ENCODE measurements around the gene ZNF768. TPM values are rescaled to one million over a fixed set of nuclear protein-coding genes. Genes with fewer than 3 reads are reported as not detected.

ZNF768 gene
- total and polyA plus RNA-seq, 2 of the 13 experiments (the other 11 are each of a cell fraction or from before 2014, with no cell fraction given): 26.7 to 34.4 TPM

GRCh38 chr16:30535777-30536190 lies 9.4 kb upstream of the ZNF768 start (continued):
- TF ChIP-seq ZUFSP (CRISPR knock-in tag; IDR thresholded peaks at IDR 0.05; ENCODE audit: borderline replicate concordance) (no peak), ATF6 (CRISPR knock-in tag; conservative IDR thresholded peaks at IDR 0.05) (no peak), ZNF75D (CRISPR knock-in tag; IDR thresholded peaks at IDR 0.05; ENCODE audit: borderline replicate concordance) (peak; percentile 74), ZNF207 (IDR thresholded peaks at IDR 0.05; ENCODE audit: borderline replicate concordance) (no peak), AFF4 (CRISPR knock-in tag; IDR thresholded peaks at IDR 0.05) (no peak; the same call in 1 of the 2 replicates), ZNF230 (CRISPR knock-in tag; IDR thresholded peaks at IDR 0.05) (peak; percentile 78), ZGPAT (CRISPR knock-in tag; IDR thresholded peaks at IDR 0.05) (no peak), ZNF850 (CRISPR knock-in tag; conservative IDR thresholded peaks at IDR 0.05) (no peak), DBP (CRISPR knock-in tag; IDR thresholded peaks at IDR 0.05; ENCODE audit: not compliant biosample characterization) (no peak), ZNF574 (CRISPR knock-in tag; IDR thresholded peaks at IDR 0.05) (peak; percentile 92), ZNF703 (CRISPR knock-in tag; IDR thresholded peaks at IDR 0.05; ENCODE audit: borderline replicate concordance) (no peak), PAF1 (CRISPR knock-in tag; IDR thresholded peaks at IDR 0.05) (no peak), KAT7 (CRISPR knock-in tag; IDR thresholded peaks at IDR 0.05; ENCODE audit: borderline replicate concordance) (no peak), KLF6 (CRISPR knock-in tag; IDR thresholded peaks at IDR 0.05) (no peak), ZNF546 (CRISPR knock-in tag; conservative IDR thresholded peaks at IDR 0.05) (no peak), POGZ (CRISPR knock-in tag; IDR thresholded peaks at IDR 0.05) (no peak), NFIB (CRISPR knock-in tag; IDR thresholded peaks at IDR 0.05; ENCODE audit: borderline replicate concordance) (no peak)

All from HepG2 (cell line).